Parathyroid adenoma (tissue), 2 donors: ENCODE data around the gene CTBP2.
"Not testable (repeated sequence)": the region's sequence is repeated elsewhere in the genome, so short reads cannot be mapped to it uniquely, and the experiment has no call there.

Experiments
- H2AFZ ChIP-seq: fragments of 300-600 bp; sonication (generic); one replicate; pipeline ENCODE4 v1.7.0; 2017; ENCODE audit warnings: antibody characterized with exemption, mild to moderate bottlenecking
- H3K27ac ChIP-seq: fragments of 300-600 bp; sonication (generic); one replicate; pipeline ENCODE4 v1.7.0; 2017
- H3K27me3 ChIP-seq: fragments of 300-600 bp; sonication (generic); one replicate; pipeline ENCODE4 v1.7.0; 2017; ENCODE audit warnings: low read length; ENCODE audit not compliant: control insufficient read depth, insufficient read depth
- H3K36me3 ChIP-seq: fragments of 300-600 bp; sonication (generic); one replicate; pipeline ENCODE4 v1.7.0; 2017; ENCODE audit warnings: low read length; ENCODE audit not compliant: control insufficient read depth, insufficient read depth
- H3K4me1 ChIP-seq: fragments of 300-600 bp; sonication (generic); one replicate; pipeline ENCODE4 v1.7.0; 2017; ENCODE audit warnings: control low read depth
- H3K4me2 ChIP-seq: fragments of 300-600 bp; sonication (generic); one replicate; pipeline ENCODE4 v1.7.0; 2017; ENCODE audit warnings: low read length
- H3K4me3 ChIP-seq: fragments of 300-600 bp; sonication (generic); one replicate; pipeline ENCODE4 v1.7.0; 2017; ENCODE audit warnings: low read depth, low read length
- H3K79me2 ChIP-seq: fragments of 300-600 bp; sonication (generic); one replicate; pipeline ENCODE4 v1.7.0; 2017; ENCODE audit warnings: control low read depth
- H3K9ac ChIP-seq: fragments of 300-600 bp; sonication (generic); one replicate; pipeline ENCODE4 v1.7.0; 2017; ENCODE audit warnings: mild to moderate bottlenecking
- H3K9me3 ChIP-seq: fragments of 300-600 bp; sonication (generic); one replicate; pipeline ENCODE4 v1.7.0; 2017; ENCODE audit warnings: low read length; ENCODE audit not compliant: control insufficient read depth
- CTCF ChIP-seq: fragments of 300-600 bp; sonication (generic); IDR thresholded peaks from one replicate; pipeline ENCODE4 v1.7.0; 2017; ENCODE audit warnings: antibody characterized with exemption, mild to moderate bottlenecking
- donor health status: primary hyperparathyroidism.

CTBP2 gene

GRCh38 chr10:125060026-125060425, 100.3 kb downstream of the CTBP2 start:
- Histone ChIP-seq H3K4me3 (peak overlapping the region; percentile 12), H3K4me1 (peaks cover 38% of the 10 kb centered on the region)

GRCh38 chr10:125059348-125059747, 101.0 kb downstream of the CTBP2 start:
- not testable (repeated sequence) for H3K4me2 ChIP-seq, H3K27me3 ChIP-seq, H3K36me3 ChIP-seq, H3K9ac ChIP-seq, H3K4me3 ChIP-seq, H2AFZ ChIP-seq, H3K27ac ChIP-seq, H3K9me3 ChIP-seq
- Histone ChIP-seq H3K4me1 (peaks cover 33% of the 10 kb centered on the region), H3K79me2 (peaks cover 60% of the 10 kb centered on the region)

More at GRCh38 chr10:125060026-125060425, 100.3 kb downstream of the CTBP2 start:
- Histone ChIP-seq H3K9me3 (no peaks in the 10 kb centered on the region), H3K79me2 (peaks cover 55% of the 10 kb centered on the region), H3K27ac (peak overlapping the region; percentile 34), H3K9ac (no peak overlapping the region), H3K36me3 (no peaks in the 10 kb centered on the region), H2AFZ (no peak overlapping the region), H3K27me3 (no peaks in the 10 kb centered on the region), H3K4me2 (peak overlapping the region; percentile 48)
- TF ChIP-seq CTCF, result no peak

- Histone ChIP-seq H3K4me1 (peaks cover 29% of the 10 kb centered on the region), H3K27me3 (no peaks in the 10 kb centered on the region), H3K79me2 (peaks cover 73% of the 10 kb centered on the region), H3K9ac (no peak overlapping the region), H2AFZ (no peak overlapping the region), H3K27ac (peak overlapping the region; percentile 47), H3K4me2 (peak overlapping the region; percentile 25), H3K4me3 (no peak overlapping the region), H3K36me3 (no peaks in the 10 kb centered on the region), H3K9me3 (no peaks in the 10 kb centered on the region)
- TF ChIP-seq CTCF, result no peak
Observed at GRCh38 chr10:125057158-125058001, 103.0 kb downstream of the CTBP2 start.

- Histone ChIP-seq H3K79me2 (peaks cover 70% of the 10 kb centered on the region), H3K9ac (no peak overlapping the region), H3K27me3 (no peaks in the 10 kb centered on the region), H3K4me2 (peak overlapping the region; percentile 3), H2AFZ (no peak overlapping the region), H3K27ac (peak overlapping the region; percentile 47), H3K9me3 (no peaks in the 10 kb centered on the region), H3K4me1 (peaks cover 28% of the 10 kb centered on the region), H3K4me3 (no peak overlapping the region), H3K36me3 (no peaks in the 10 kb centered on the region)
- TF ChIP-seq CTCF, result no peak
Observed at GRCh38 chr10:125056161-125057132, 103.9 kb downstream of the CTBP2 start.

GRCh38 chr10:125055446-125055845, 104.9 kb downstream of the CTBP2 start:
- no peak for TF ChIP-seq CTCF
- no peak overlapping the region for H3K4me2 ChIP-seq
- H3K9me3 ChIP-seq, result no peaks in the 10 kb centered on the region
- no peak overlapping the region for H3K9ac ChIP-seq
- peaks cover 70% of the 10 kb centered on the region for H3K79me2 ChIP-seq
- no peaks in the 10 kb centered on the region for H3K27me3 ChIP-seq
- H3K4me1 ChIP-seq, result peaks cover 18% of the 10 kb centered on the region
- H3K4me3 ChIP-seq, result no peak overlapping the region
- no peaks in the 10 kb centered on the region for H3K36me3 ChIP-seq
- H2AFZ ChIP-seq, result no peak overlapping the region
- H3K27ac ChIP-seq, result no peak overlapping the region
